Measurements from ENCODE around the gene TMEM145. TPM values are rescaled to one million over a fixed set of nuclear protein-coding genes. Genes with fewer than 3 reads are reported as not detected.

The TMEM145 gene
- polyA plus RNA-seq, 1 donor from 2014 or later: 30.9 TPM

DNA sequence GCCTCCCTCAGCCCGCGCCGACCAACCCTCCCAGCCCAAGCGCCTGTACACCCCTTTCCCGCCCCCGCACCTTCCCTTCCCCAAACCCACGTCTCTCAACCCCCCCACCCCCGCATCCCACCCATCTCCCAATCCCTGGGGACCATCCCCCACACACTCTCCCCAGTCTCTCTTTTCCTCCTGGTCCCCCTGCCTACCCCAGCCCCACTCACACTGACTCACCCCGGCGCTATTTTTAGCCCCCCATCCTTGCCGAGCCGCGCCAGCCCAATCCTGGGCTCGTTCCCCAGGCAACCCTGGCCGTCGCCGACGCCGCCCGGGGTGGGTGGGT lies 32.3 kb upstream of the TMEM145 start:
- no peaks in the 10 kb centered on the region for H3K27me3 ChIP-seq (ENCODE audit: insufficient read depth, low read depth, low read length)
- H3K4me2 ChIP-seq (ENCODE audit: low read length): no peak overlapping the region
- H3K36me3 ChIP-seq (ENCODE audit: insufficient read depth, low read length): no peaks in the 10 kb centered on the region
- no peaks in the 10 kb centered on the region for H3K9me3 ChIP-seq (ENCODE audit: low read length)
- TF ChIP-seq EZH2 (IDR thresholded peaks at IDR 0.05; ENCODE audit: borderline replicate concordance, insufficient read depth, low read length, poor library complexity, severe bottlenecking) (no peak), SMC3 (conservative IDR thresholded peaks at IDR 0.05; ENCODE audit: poor library complexity) (no peak), MXI1 (conservative IDR thresholded peaks at IDR 0.05; ENCODE audit: poor library complexity, severe bottlenecking) (no peak), TAF1 (IDR thresholded peaks at IDR 0.05; ENCODE audit: low read depth) (no peak), POLR2AphosphoS5 (IDR thresholded peaks at IDR 0.05) (no peak), RAD21 (conservative IDR thresholded peaks at IDR 0.05) (no peak), EP300 (conservative IDR thresholded peaks at IDR 0.05; ENCODE audit: poor library complexity, severe bottlenecking) (no peak)
- TF ChIP-seq, protein P1, sequence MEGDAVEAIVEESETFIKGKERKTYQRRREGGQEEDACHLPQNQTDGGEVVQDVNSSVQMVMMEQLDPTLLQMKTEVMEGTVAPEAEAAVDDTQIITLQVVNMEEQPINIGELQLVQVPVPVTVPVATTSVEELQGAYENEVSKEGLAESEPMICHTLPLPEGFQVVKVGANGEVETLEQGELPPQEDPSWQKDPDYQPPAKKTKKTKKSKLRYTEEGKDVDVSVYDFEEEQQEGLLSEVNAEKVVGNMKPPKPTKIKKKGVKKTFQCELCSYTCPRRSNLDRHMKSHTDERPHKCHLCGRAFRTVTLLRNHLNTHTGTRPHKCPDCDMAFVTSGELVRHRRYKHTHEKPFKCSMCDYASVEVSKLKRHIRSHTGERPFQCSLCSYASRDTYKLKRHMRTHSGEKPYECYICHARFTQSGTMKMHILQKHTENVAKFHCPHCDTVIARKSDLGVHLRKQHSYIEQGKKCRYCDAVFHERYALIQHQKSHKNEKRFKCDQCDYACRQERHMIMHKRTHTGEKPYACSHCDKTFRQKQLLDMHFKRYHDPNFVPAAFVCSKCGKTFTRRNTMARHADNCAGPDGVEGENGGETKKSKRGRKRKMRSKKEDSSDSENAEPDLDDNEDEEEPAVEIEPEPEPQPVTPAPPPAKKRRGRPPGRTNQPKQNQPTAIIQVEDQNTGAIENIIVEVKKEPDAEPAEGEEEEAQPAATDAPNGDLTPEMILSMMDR (IDR thresholded peaks at IDR 0.05; ENCODE audit: poor library complexity, severe bottlenecking): no peak
- TF ChIP-seq, protein P2, sequence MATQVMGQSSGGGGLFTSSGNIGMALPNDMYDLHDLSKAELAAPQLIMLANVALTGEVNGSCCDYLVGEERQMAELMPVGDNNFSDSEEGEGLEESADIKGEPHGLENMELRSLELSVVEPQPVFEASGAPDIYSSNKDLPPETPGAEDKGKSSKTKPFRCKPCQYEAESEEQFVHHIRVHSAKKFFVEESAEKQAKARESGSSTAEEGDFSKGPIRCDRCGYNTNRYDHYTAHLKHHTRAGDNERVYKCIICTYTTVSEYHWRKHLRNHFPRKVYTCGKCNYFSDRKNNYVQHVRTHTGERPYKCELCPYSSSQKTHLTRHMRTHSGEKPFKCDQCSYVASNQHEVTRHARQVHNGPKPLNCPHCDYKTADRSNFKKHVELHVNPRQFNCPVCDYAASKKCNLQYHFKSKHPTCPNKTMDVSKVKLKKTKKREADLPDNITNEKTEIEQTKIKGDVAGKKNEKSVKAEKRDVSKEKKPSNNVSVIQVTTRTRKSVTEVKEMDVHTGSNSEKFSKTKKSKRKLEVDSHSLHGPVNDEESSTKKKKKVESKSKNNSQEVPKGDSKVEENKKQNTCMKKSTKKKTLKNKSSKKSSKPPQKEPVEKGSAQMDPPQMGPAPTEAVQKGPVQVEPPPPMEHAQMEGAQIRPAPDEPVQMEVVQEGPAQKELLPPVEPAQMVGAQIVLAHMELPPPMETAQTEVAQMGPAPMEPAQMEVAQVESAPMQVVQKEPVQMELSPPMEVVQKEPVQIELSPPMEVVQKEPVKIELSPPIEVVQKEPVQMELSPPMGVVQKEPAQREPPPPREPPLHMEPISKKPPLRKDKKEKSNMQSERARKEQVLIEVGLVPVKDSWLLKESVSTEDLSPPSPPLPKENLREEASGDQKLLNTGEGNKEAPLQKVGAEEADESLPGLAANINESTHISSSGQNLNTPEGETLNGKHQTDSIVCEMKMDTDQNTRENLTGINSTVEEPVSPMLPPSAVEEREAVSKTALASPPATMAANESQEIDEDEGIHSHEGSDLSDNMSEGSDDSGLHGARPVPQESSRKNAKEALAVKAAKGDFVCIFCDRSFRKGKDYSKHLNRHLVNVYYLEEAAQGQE (IDR thresholded peaks at IDR 0.05; ENCODE audit: borderline replicate concordance): no peak
- H3K9me2 ChIP-seq (ENCODE audit: insufficient read depth, low read length): no peaks in the 10 kb centered on the region
- H3K4me3 ChIP-seq (ENCODE audit: low read length): peak overlapping the region; percentile 91
- H3K79me2 ChIP-seq (replicated peaks; ENCODE audit: insufficient read depth, low read length): peaks cover 27% of the 10 kb centered on the region
- H3F3A ChIP-seq (ENCODE audit: insufficient read depth, low read length, poor library complexity, severe bottlenecking): no peaks in the 10 kb centered on the region
- H3K9ac ChIP-seq (ENCODE audit: low read length): peak overlapping the region; percentile 95
- no peak overlapping the region for H2AFZ ChIP-seq (ENCODE audit: low read depth, low read length)
- peaks cover 9% of the 10 kb centered on the region for H4K20me1 ChIP-seq (ENCODE audit: insufficient read depth)
- H3K27ac ChIP-seq (ENCODE audit: low read length): peak overlapping the region; percentile 99

- peak overlapping the region; percentile 65 for H3K4me2 ChIP-seq (ENCODE audit: low read length)
- peaks cover 30% of the 10 kb centered on the region for H3K79me2 ChIP-seq (replicated peaks; ENCODE audit: insufficient read depth, low read length)
- no peaks in the 10 kb centered on the region for H3K27me3 ChIP-seq (ENCODE audit: insufficient read depth, low read depth, low read length)
- H3K9me3 ChIP-seq (ENCODE audit: low read length): no peaks in the 10 kb centered on the region
- no peak overlapping the region for H2AFZ ChIP-seq (ENCODE audit: low read depth, low read length)
- TF ChIP-seq POLR2AphosphoS5 (IDR thresholded peaks at IDR 0.05) (no peak), MXI1 (conservative IDR thresholded peaks at IDR 0.05; ENCODE audit: poor library complexity, severe bottlenecking) (no peak), RAD21 (conservative IDR thresholded peaks at IDR 0.05) (no peak), EZH2 (IDR thresholded peaks at IDR 0.05; ENCODE audit: borderline replicate concordance, insufficient read depth, low read length, poor library complexity, severe bottlenecking) (no peak), TAF1 (IDR thresholded peaks at IDR 0.05; ENCODE audit: low read depth) (no peak), EP300 (conservative IDR thresholded peaks at IDR 0.05; ENCODE audit: poor library complexity, severe bottlenecking) (no peak), SMC3 (conservative IDR thresholded peaks at IDR 0.05; ENCODE audit: poor library complexity) (no peak)
- TF ChIP-seq, protein P2 (IDR thresholded peaks at IDR 0.05; ENCODE audit: borderline replicate concordance): no peak
- TF ChIP-seq, protein P1 (IDR thresholded peaks at IDR 0.05; ENCODE audit: poor library complexity, severe bottlenecking): no peak
- peak overlapping the region; percentile 95 for H3K9ac ChIP-seq (ENCODE audit: low read length)
- H4K20me1 ChIP-seq (ENCODE audit: insufficient read depth): peaks cover 10% of the 10 kb centered on the region
- H3K9me2 ChIP-seq (ENCODE audit: insufficient read depth, low read length): no peaks in the 10 kb centered on the region
- H3K4me3 ChIP-seq (ENCODE audit: low read length): peak overlapping the region; percentile 91
- no peaks in the 10 kb centered on the region for H3K36me3 ChIP-seq (ENCODE audit: insufficient read depth, low read length)
- H3F3A ChIP-seq (ENCODE audit: insufficient read depth, low read length, poor library complexity, severe bottlenecking): no peaks in the 10 kb centered on the region
- H3K27ac ChIP-seq (ENCODE audit: low read length): peak overlapping the region; percentile 99
These were observed 31.8 kb upstream of the TMEM145 start for GRCh38 chr19:42281146-42281826.
